Natural killer cell (primary cell): ENCODE results near the gene KIF3C. TPM values are rescaled to one million over a fixed set of nuclear protein-coding genes. Genes with fewer than 3 reads are reported as not detected.

Experiments used
- ATAC-seq, 3 donors: fragments of 150-1000 bp in 2 of 3; fragments of 200-7000 bp in 1 of 3; cut with Tn5 transposase; 1 replicate in 1 of 3; 2 replicates in 2 of 3; pipeline ENCODE4 v1.10.0; 2021; ENCODE audit warnings: mild to moderate bottlenecking in 2 of 3, moderate library complexity in 2 of 3
- DNase-seq, 2 donors: peaks; one replicate each; pipeline versions ENCODE4 v3.0.0 to v3.0.0-alpha.2; 2013 to 2021; ENCODE audit warnings: mixed read lengths in 1 of 2
- H3K27ac ChIP-seq: one replicate; pipeline ENCODE4 v1.5.1; 2013; ENCODE audit warnings: mild to moderate bottlenecking, low read length
- H3K27me3 ChIP-seq: one replicate; pipeline ENCODE4 v1.6.1; 2013; ENCODE audit warnings: low read length; ENCODE audit not compliant: control insufficient read depth, insufficient read depth
- H3K36me3 ChIP-seq: one replicate; pipeline ENCODE4 v1.6.1; 2013; ENCODE audit warnings: low read length; ENCODE audit not compliant: control insufficient read depth, insufficient read depth
- H3K4me1 ChIP-seq: one replicate; pipeline ENCODE4 v1.6.1; 2013; ENCODE audit warnings: low read length; ENCODE audit not compliant: control insufficient read depth, insufficient read depth
- H3K4me3 ChIP-seq: one replicate; pipeline ENCODE4 v1.5.1; 2013; ENCODE audit warnings: low read length
- H3K9me3 ChIP-seq: one replicate; pipeline ENCODE4 v1.6.1; 2013; ENCODE audit warnings: low read length; ENCODE audit not compliant: control insufficient read depth, insufficient read depth
- H3K27ac Mint-ChIP-seq, 2 donors: one replicate each; pipeline ENCODE4 v1.8.0; 2022; ENCODE audit warnings: mild to moderate bottlenecking in 2 of 2, mixed read lengths in 2 of 2, moderate library complexity in 1 of 2
- H3K27me3 Mint-ChIP-seq, 2 donors: one replicate each; pipeline ENCODE4 v1.8.0; 2022; ENCODE audit warnings: low read depth in 2 of 2, mixed read lengths in 2 of 2
- H3K36me3 Mint-ChIP-seq: one replicate; pipeline ENCODE4 v1.8.0; 2022; ENCODE audit warnings: mixed read lengths
- H3K4me1 Mint-ChIP-seq, 2 donors: one replicate each; pipeline ENCODE4 v1.8.0; 2022; ENCODE audit warnings: mixed read lengths in 2 of 2
- H3K4me3 Mint-ChIP-seq: one replicate; pipeline ENCODE4 v1.8.0; 2022; ENCODE audit warnings: mild to moderate bottlenecking, moderate library complexity, mixed read lengths
- H3K9me3 Mint-ChIP-seq, 2 donors: one replicate each; pipeline ENCODE4 v1.8.0; 2022; ENCODE audit warnings: mixed read lengths in 2 of 2
- WGBS: methylation state at CpG from one replicate; pipeline ENCODE4 v1.1.7; 2013; ENCODE audit warnings: missing lambda C conversion rate; ENCODE audit not compliant: insufficient coverage; 5-methylcytosine and 5-hydroxymethylcytosine counted together
- intact Hi-C: fragments of 100-400 bp; cut with micrococcal nuclease; formaldehyde crosslinking; loops from one replicate; pipeline ENCODE4 v1.14.2; 2022
- total RNA-seq, 4 donors: library from RNA; stranded (reverse); fragments of 120-200 nt in 1 of 4; gene quantifications; one replicate each; pipeline versions ENCODE4 v1.2.3 to v1.2.4, GENCODE V29; 2013 to 2022
- TF ChIP-seq, protein P1 (sequence below): fragments of 200-600 bp; IDR thresholded peaks from one replicate; pipeline ENCODE4 v1.8.0; 2022; ENCODE audit warnings: antibody characterized with exemption

Gene KIF3C
- total RNA-seq, 3 donors from 2014 or later (not counting 1 experiment from before 2014, with no cell fraction given): 4.4 to 6.8 (median 5.1) TPM

DNA sequence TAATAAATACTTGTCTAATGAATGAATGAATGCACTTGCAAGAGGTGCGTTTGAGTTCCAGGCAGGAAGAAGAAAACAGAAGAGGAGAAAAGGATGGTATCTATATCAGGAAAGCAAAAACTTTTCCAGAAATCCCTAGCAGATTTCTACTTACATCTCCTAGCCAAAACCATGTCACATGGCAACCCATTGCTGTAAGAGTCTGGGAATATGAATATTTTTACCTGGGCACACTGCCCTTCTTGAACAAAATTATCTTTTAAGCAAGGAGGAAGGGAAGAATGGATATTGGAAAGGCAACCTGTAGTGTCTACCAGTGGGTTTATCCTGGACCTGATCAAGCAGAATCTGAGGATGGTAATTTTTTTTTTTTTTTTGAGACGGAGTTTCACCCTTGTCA lies 59.8 kb downstream of the KIF3C start:
- intact Hi-C loops: no loop called here
- no peaks in the 10 kb centered on the region for H3K4me1 ChIP-seq
- H3K27ac Mint-ChIP-seq: no peak overlapping the region
- no peaks in the 10 kb centered on the region for H3K36me3 Mint-ChIP-seq
- H3K27me3 ChIP-seq: no peaks in the 10 kb centered on the region
- DNase-seq (no peak), ATAC-seq (no peak)
- TF ChIP-seq, protein P1, sequence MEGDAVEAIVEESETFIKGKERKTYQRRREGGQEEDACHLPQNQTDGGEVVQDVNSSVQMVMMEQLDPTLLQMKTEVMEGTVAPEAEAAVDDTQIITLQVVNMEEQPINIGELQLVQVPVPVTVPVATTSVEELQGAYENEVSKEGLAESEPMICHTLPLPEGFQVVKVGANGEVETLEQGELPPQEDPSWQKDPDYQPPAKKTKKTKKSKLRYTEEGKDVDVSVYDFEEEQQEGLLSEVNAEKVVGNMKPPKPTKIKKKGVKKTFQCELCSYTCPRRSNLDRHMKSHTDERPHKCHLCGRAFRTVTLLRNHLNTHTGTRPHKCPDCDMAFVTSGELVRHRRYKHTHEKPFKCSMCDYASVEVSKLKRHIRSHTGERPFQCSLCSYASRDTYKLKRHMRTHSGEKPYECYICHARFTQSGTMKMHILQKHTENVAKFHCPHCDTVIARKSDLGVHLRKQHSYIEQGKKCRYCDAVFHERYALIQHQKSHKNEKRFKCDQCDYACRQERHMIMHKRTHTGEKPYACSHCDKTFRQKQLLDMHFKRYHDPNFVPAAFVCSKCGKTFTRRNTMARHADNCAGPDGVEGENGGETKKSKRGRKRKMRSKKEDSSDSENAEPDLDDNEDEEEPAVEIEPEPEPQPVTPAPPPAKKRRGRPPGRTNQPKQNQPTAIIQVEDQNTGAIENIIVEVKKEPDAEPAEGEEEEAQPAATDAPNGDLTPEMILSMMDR: no peak
- no peaks in the 10 kb centered on the region for H3K4me1 Mint-ChIP-seq
- H3K4me3 ChIP-seq: no peak overlapping the region
- H3K36me3 ChIP-seq: no peaks in the 10 kb centered on the region
- H3K9me3 Mint-ChIP-seq: no peaks in the 10 kb centered on the region
- H3K27ac ChIP-seq: no peak overlapping the region
- no peaks in the 10 kb centered on the region for H3K27me3 Mint-ChIP-seq
- 73% methylated on average over 1 of the region's 2 CpGs for WGBS
- H3K4me3 Mint-ChIP-seq: no peak overlapping the region
- H3K9me3 ChIP-seq: no peaks in the 10 kb centered on the region

DNA sequence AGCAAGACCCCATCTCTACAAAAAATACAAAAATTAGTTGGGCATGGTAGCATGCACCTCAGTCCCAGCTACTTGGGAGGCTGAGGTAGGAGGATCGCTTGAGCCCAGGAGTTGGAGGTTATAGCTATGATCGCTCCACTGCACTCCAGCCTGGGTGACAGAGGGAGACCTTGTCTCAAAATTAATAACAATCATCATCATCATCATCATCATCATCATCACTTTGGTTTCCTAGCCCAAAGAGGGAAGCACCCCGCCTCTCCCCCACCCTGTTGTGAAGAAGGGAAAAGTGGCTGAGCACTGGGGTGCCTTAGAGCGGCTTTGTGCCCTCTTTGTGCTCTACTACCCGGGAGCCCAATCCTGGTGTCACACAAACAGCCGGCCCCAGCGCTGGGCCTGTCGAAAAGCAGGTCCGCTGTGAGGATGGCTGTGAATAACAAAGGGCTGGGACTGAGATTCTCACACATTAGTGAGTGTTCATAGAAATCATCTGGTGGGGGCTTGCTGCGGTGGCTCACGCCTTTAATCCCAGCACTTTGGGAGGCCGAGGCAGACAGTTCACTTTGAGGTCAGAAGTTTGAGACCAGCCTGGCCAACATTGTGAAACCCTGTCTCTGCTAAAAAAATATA lies 61.4 kb downstream of the KIF3C start:
- Mint-ChIP-seq H3K36me3 (no peaks in the 10 kb centered on the region), H3K4me1 (peaks cover 8 to 10% of the 10 kb centered on the region in 2 donors), H3K4me3 (no peak overlapping the region), H3K27me3 (no peaks in the 10 kb centered on the region), H3K27ac (no peak overlapping the region), H3K9me3 (no peaks in the 10 kb centered on the region)
- TF ChIP-seq, protein P1: no peak
- no peak for DNase-seq
- intact Hi-C loops: no loop called here
- H3K27ac ChIP-seq: no peak overlapping the region
- no peak overlapping the region for H3K4me3 ChIP-seq
- no peaks in the 10 kb centered on the region for H3K36me3 ChIP-seq
- H3K4me1 ChIP-seq: peaks cover 9% of the 10 kb centered on the region
- no peak for ATAC-seq
- no peaks in the 10 kb centered on the region for H3K9me3 ChIP-seq
- H3K27me3 ChIP-seq: no peaks in the 10 kb centered on the region
- WGBS: 94% methylated on average over 12 of the region's 12 CpGs

DNA sequence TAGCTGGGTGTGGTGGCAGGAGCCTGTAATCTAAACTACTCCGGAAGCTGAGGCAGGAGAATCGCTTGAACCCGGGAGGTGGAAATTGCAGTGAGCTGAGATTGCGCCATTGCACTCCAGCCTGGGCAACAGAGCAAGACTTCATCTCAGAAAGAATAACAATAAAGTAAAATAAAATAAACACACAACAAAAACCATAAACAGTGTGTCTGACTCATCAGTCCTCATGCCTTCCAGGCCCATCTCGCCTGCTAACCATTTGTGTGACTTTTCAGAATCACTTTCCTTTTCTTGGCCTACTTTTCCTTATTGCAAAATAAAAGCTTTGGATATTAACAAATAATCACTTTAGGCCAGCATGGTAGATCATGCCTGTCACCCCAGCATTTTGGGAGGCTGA lies 62.0 kb downstream of the KIF3C start:
- Mint-ChIP-seq H3K4me1 (peaks cover 8 to 10% of the 10 kb centered on the region in 2 donors), H3K27me3 (no peaks in the 10 kb centered on the region)
- no peak for ATAC-seq

More for the DNA sequence above, 62.0 kb downstream of the KIF3C start:
- TF ChIP-seq, protein P1: no peak
- no peak overlapping the region for H3K4me3 Mint-ChIP-seq
- no peaks in the 10 kb centered on the region for H3K9me3 Mint-ChIP-seq
- H3K27me3 ChIP-seq: no peaks in the 10 kb centered on the region
- no peaks in the 10 kb centered on the region for H3K36me3 Mint-ChIP-seq
- WGBS: 93% methylated on average over 5 of the region's 5 CpGs
- no peak for DNase-seq
- H3K36me3 ChIP-seq: no peaks in the 10 kb centered on the region
- peaks cover 14% of the 10 kb centered on the region for H3K4me1 ChIP-seq
- H3K9me3 ChIP-seq: no peaks in the 10 kb centered on the region
- intact Hi-C loops: no loop called here
- H3K27ac ChIP-seq: no peak overlapping the region
- no peak overlapping the region for H3K4me3 ChIP-seq
- H3K27ac Mint-ChIP-seq: no peak overlapping the region
